HuH-7.5 (cell line): Measurements from ENCODE around the gene TNK1.
"Not testable (repeated sequence)": the region's sequence is repeated elsewhere in the genome, so short reads cannot be mapped to it uniquely, and the experiment has no call there.

Experiments used
- DNase-seq: peaks from one replicate; pipeline ENCODE4 v3.0.0; 2011; ENCODE audit warnings: low spot score

TNK1 gene

DNA sequence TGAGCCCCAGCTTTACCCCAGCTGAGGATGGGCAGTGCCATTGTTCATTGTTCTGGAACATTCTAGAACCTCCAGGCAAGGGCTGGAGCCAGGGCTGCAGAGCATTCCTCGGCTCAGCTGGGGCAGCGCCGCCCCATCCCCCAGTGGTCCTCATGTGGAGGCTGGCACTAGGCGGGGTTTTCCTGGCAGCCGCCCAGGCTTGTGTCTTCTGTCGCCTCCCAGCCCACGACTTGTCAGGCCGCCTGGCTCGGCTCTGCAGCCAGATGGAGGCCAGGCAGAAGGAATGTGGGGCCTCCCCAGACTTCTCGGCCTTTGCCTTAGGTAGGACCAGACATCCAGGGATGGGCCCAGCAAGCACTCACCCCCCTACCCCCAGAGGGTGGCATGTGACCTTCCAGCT lies 25.8 kb upstream of the TNK1 start, which contains the start of gene TMEM95:
TMEM95 (plus strand) TSS at position 104 of the 400 bp plus-strand sequence; CDS start at position 153, 49 bp downstream.
- DNase-seq, result no peak

DNA sequence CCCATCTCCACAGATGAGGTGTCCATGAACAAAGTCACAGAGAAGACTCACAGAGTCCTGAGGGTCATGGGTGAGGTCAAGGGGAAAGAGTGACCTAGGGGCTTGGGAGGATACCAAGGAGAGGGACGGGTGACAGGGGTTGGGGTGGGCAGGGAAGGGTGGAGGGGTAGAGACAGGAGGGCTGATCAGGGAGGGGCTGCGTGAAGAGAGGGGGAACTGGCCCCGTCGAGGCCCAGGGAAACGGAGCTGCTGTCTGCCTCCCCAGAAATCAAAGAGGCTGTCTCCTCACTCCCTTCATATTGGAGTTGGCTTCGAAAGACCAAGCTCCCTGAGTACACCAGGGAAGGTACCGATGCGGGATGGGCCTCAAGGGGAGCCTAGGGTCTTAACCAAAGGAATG lies 25.3 kb upstream of the TNK1 start:
- no peak for DNase-seq

GRCh38 chr17:7356072-7356549 lies 24.8 kb upstream of the TNK1 start:
- DNase-seq, result peak; percentile 84

GRCh38 chr17:7356756-7357155 lies 24.1 kb upstream of the TNK1 start:
- no peak for DNase-seq

DNA sequence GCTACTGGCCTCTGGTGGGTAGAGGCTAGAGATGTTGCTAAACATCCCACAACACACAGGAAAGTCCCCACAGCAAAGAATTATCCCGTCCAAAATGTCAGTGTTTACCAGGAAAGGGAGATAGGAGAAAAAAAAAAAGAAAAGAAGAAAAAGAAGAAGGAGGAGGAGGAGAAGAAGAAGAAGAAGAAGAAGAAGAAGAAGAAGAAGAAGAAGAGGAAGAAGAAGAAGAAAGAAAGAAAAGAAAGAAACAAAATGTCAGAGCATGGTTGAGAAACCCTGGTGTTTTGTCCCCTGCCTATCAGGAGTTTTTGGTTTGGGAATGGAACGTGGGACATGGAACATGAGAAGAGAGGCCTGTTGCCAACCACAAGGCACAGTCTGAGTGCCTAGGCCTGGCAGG lies 23.5 kb upstream of the TNK1 start:
- no peak for DNase-seq

GRCh38 chr17:7361906-7362305 lies 19.0 kb upstream of the TNK1 start:
- DNase-seq, result no peak

DNA sequence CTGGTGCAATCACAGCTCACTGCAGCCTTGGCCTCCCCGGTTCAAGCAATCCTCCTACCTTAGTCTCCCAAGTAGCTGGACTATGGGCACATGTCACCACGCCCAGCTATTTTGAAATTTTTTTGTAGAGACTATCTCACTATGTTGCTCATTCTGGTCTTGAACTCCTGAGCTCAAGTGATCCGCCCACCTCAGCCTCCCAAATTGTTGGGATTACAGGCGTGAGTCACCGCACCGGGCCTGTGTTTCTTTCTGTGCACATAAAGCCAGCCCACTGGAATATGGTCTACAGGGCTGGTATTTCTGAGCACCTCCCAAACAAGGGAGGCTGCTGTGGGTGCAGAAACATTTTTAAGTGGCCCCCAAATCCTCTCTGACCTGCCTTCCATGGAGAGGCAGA lies 17.6 kb upstream of the TNK1 start:
- DNase-seq, result no peak

DNA sequence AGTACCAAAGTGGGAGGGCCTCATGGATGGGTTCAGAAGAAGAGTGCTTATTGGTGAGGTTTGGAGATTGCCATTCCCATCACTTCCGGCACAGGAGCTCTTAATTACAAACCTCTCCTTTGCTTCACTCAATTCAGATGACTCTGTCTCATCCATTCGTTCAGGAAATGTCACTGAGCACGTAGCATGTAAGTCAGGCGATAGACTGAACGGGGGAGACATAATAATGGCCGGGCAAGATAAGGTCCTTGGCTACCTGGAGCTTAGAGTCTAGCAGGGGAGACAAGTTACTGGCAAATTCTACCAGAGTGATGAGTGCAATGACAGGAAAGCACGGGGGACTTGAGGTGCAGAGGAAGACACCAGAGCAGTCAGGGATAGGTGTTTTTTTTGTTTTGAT lies 14.9 kb upstream of the TNK1 start:
- not testable (repeated sequence) for DNase-seq

GRCh38 chr17:7367083-7367482 lies 13.8 kb upstream of the TNK1 start:
- DNase-seq, result no peak

DNA sequence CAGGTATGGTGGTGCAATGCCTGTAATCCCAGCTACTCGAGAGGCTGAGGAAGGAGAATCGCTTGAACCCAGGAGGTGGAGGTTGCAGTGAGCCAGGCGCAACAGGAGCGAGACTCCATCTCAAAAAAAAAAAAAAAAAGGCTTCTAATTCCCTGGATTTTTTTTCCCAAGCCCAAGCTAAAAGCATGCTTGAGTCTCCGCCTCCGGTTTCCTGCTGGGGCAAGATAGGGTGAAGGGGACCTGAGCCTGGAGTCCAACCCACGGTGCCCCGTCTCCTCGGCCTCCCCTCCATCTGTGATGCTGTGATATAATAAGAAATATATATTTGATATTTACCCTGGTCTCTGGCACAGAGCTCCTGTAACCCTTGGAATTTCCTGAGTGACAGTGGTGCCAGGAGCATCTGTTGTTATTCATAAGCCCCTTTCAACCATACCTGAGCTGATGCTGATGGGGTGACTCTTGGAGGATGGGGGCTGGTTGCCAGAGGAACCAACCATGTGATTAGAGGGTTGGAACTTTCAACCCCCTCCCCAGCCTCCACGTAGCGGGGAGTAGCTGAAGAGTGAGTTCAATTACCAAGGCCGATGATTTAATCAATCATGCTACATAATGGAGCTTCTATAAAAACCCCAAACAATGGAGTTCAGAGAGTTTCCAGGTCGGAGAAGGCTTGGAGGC lies 12.8 kb upstream of the TNK1 start:
- no peak for DNase-seq

DNA sequence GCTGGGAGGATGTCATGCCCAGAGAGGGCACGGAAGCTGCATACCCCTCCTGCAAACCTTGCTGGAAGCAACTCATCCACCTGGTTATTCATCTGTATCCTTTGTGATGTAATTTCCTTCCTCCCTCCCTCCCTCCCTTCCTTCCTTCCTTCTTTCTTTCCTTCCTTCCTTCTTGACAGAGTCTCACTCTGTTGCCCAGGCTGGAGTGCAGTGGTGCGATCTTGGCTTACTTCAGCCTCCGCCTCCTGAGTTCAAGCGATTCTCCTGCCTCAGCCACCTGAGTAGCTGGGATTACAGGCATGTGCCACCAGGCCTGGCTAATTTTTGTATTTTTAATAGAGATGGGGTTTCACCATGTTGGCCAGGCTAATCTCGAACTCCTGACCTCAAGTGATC lies 12.3 kb upstream of the TNK1 start:
- DNase-seq, result not testable (repeated sequence)

DNA sequence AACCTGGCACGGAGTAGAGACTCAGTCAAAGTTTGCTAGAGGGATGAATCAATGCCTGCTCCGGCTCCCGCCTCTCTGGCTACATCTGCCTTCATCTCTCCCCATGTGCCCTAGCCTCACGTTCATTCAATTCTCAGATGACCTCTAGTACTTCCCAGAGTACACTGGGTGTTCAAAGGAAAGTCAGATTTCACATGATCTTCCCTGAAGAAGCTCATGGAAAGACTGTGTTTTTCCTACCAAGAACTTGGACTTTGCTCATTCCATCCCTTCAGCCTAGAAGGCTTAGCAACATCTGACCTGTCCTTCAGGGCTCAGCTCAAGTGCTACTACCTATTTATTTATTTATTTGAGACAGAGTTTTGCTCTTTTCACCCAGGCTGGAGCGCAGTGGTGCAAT lies 11.1 kb upstream of the TNK1 start:
- DNase-seq, result no peak

GRCh38 chr17:7370853-7371252 lies 10.0 kb upstream of the TNK1 start:
- DNase-seq, result no peak

DNA sequence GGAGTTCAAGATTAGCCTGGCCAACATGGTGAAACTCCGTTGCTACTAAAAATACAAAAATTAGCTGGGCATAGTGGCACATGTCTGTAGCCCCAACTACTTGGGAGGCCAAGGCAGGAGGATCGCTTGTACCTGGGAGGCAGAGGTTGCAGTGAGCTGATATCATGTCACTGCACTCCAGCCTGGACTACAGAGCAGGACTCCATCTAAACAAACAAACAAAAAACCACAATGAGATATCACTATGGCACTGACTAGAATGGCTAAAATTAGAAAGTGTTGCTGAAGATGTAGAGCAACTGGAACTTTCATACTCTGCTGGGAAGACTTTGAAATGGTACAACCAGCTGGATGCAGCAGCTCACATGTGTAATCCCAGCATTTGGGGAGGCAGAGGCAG lies 6.5 kb upstream of the TNK1 start:
- DNase-seq, result no peak

DNA sequence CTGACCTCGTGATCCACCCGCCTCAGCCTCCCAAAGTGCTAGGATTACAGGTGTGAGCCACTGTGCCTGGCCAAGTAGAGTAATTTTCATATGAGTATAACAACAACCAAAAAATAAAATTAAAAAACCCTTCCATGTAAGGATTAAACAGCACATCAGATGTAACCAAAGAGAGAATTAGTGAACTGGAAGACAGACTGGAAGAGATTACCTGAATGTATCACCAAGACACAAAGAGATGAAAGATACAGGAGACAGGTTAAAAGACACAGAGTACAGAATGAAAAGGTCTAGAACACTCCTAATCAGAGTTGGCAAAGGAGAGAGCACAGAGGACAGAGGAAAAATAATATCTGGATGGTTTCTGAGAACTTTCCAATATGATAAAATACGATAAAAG lies 1.8 kb upstream of the TNK1 start:
- no peak for DNase-seq

DNA sequence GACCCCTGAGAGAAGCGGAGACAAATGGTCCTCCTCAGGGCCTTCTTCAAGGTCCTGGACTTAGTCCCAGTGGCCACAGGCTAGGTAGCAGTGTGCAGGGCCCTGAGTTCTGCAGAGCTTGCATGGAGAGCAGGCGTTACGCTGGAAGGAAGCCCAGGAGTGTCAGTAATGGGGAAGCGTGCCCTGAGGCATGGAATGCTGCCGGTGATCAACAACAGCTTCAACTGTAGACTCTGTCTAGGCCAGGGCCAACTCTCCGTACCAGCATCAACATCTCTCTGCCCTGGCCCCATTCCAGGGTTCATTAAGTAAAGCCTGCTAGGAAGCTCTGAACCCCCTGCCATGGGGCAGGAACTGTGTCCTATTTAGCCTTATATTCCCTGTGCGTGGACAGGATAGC lies 568 bp upstream of the TNK1 start:
- DNase-seq, result no peak

DNA sequence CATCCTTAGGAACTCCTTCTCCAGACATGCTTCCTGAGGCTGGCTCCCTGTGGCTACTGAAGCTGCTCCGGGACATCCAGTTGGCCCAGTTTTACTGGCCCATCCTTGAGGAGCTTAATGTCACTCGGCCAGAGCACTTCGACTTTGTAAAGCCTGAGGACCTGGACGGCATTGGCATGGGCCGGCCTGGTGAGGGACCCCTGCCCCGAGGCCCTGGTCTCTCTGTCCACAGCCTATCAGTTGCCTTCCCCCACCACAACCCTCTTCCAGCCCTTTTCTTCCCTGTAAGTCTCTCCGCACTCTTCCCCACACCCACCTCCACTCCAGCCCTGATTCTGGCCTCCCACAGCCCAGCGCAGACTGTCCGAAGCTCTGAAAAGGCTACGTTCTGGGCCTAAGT lies 2.0 kb downstream of the TNK1 start:
- no peak for DNase-seq

DNA sequence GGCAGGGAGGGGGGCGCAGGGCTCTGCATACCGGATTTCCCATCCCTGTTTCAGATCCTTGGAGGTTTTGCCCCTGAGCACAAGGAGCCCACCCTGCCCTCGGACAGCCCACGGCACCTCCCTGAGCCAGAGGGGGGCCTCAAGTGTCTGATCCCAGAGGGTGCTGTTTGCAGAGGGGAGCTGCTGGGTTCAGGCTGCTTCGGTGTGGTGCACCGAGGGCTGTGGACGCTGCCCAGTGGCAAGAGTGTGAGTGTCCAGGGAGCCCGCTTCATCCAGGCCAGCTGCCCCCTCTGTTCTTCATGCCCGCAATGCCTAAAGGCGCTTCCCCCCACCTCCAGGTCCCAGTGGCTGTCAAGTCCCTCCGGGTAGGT lies 2.5 kb downstream of the TNK1 start:
- DNase-seq, result no peak

DNA sequence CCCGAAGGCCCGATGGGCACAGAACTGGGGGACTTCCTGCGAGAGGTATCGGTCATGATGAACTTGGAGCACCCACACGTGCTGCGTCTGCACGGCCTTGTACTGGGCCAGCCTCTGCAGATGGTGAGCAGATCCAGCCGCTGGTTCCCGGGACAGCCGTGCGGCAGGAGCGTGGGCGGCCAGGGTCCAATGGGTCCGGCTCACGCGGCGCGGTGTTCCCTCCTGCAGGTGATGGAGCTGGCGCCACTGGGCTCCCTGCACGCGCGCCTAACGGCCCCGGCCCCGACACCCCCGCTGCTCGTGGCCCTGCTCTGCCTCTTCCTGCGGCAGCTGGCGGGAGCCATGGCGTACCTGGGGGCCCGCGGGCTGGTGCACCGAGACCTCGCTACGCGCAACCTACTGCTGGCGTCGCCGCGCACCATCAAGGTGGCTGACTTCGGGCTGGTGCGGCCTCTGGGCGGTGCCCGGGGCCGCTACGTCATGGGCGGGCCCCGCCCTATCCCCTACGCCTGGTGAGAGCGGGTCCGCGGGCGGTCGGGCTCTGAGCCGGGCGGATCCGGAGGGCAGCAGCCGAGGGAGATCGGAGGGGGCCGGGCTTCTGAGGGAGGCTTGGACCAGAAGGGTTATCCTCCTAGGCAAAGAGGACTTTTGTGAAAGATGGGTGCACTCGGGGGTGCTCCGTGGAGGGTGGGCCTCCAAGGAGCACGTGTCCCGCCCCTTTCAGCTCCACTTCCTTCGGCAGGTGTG lies 3.0 kb downstream of the TNK1 start:
- DNase-seq, result no peak

GRCh38 chr17:7384489-7385081 lies 3.7 kb downstream of the TNK1 start:
- no peak for DNase-seq

GRCh38 chr17:7388856-7389255 lies 8.0 kb downstream of the TNK1 start:
- no peak for DNase-seq

DNA sequence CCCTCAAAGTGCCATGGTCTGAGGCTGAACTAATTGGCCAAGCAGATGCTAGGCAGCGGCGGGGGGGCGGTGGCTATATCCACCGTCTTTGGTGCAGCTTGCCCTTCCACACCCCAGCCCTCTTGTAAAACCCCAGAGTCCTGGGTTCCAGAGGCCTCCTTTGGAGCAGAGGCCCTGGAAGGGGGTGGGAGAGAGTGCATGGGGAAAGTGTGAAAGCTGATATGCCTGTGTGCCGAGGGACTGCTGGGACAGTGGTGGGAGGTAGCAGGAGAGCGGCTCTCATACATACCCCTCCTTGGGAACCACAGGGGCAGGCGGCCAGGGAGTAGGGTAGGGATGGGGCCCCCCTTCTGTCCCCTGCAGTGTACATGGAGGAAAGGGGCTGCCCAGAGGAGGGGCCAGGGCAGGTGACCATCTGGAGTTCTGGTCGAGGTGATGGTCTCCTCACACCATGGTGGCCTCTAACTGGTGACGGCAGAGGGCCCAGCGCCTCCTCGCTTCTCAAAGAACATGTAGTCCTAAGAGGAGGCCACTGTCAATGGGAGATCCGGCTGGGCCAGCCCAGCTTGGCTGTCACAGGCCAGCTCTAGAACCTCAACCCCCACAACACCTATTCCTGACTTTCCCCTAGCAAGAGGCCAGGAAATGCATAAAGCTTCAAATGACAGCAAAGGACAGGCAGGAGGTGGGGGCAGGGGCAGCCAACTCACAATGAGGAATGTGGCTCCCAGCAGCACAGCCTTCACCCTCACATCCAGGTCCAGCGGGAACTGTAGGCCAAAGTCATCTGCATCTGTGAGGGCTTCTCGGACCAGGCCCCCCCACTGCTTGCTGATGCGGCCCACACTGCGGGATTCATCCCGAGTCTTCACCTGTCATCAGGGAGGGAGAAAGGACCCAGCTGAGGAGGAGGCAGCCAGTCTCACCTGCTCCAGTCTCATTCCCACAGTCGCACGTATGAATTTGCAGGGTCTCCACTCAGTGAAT lies 9.3 kb downstream of the TNK1 start:
- DNase-seq, result no peak
